ENCODE results near the gene PHF14. TPM values are rescaled to one million over a fixed set of nuclear protein-coding genes. Genes with fewer than 3 reads are reported as not detected.
"Not testable (repeated sequence)": the region's sequence is repeated elsewhere in the genome, so short reads cannot be mapped to it uniquely, and the experiment has no call there.

Gene PHF14
- 50.4 TPM for total RNA-seq (ENCODE audit: unreplicated experiment)
- long read RNA-seq, partial matches to known transcripts = 9 of 10 reads
- long read RNA-seq, other reads (novel, unspliced or antisense) = 1 of 10 reads

GRCh38 chr7:10973061-10973941 is at the start of gene PHF14:
TSS of gene PHF14 (plus strand) at chr7:10973872. CDS start at chr7:10974324, 452 bp downstream.
- Mint-ChIP-seq H3K27ac (ENCODE audit: unreplicated experiment) (peak within 1 kb of the TSS; percentile 93), H3K4me1 (ENCODE audit: unreplicated experiment) (peaks cover 15% of the 10 kb centered on the region), H3K27me3 (ENCODE audit: unreplicated experiment) (peaks cover 6% of the 10 kb centered on the region), H3K9me3 (ENCODE audit: unreplicated experiment) (no peaks in the 10 kb centered on the region), H3K36me3 (ENCODE audit: low read depth, unreplicated experiment) (peaks cover 4% of the 10 kb centered on the region), H3K4me3 (ENCODE audit: unreplicated experiment) (peak within 1 kb of the TSS; percentile 95)
- no peak for TF ChIP-seq CTCF (IDR thresholded peaks at IDR 0.05; ENCODE audit: unreplicated experiment)
- peak; percentile 97 for DNase-seq (ENCODE audit: low spot score)

GRCh38 chr7:10924370-10924769 is 49.3 kb upstream of the PHF14 start:
- no peak overlapping the region for H3K27ac Mint-ChIP-seq (ENCODE audit: unreplicated experiment)
- no peaks in the 10 kb centered on the region for H3K4me1 Mint-ChIP-seq (ENCODE audit: unreplicated experiment)
- no peaks in the 10 kb centered on the region for H3K36me3 Mint-ChIP-seq (ENCODE audit: low read depth, unreplicated experiment)
- H3K9me3 Mint-ChIP-seq (ENCODE audit: unreplicated experiment) = no peaks in the 10 kb centered on the region
- no peak overlapping the region for H3K4me3 Mint-ChIP-seq (ENCODE audit: unreplicated experiment)
- no peak for DNase-seq (ENCODE audit: low spot score)
- TF ChIP-seq CTCF (IDR thresholded peaks at IDR 0.05; ENCODE audit: unreplicated experiment) = no peak
- H3K27me3 Mint-ChIP-seq (ENCODE audit: unreplicated experiment) = peaks cover 3% of the 10 kb centered on the region

- not testable (repeated sequence) for H3K27ac Mint-ChIP-seq (ENCODE audit: unreplicated experiment); H3K36me3 Mint-ChIP-seq (ENCODE audit: low read depth, unreplicated experiment); H3K4me1 Mint-ChIP-seq (ENCODE audit: unreplicated experiment); H3K9me3 Mint-ChIP-seq (ENCODE audit: unreplicated experiment); DNase-seq (ENCODE audit: low spot score); H3K27me3 Mint-ChIP-seq (ENCODE audit: unreplicated experiment); H3K4me3 Mint-ChIP-seq (ENCODE audit: unreplicated experiment)
Observed at GRCh38 chr7:10928203-10928602, 45.5 kb upstream of the PHF14 start.

GRCh38 chr7:10930551-10930950 is 43.1 kb upstream of the PHF14 start:
- no peaks in the 10 kb centered on the region for H3K9me3 Mint-ChIP-seq (ENCODE audit: unreplicated experiment)
- no peak for DNase-seq (ENCODE audit: low spot score)
- peaks cover 12% of the 10 kb centered on the region for H3K36me3 Mint-ChIP-seq (ENCODE audit: low read depth, unreplicated experiment)
- no peak for TF ChIP-seq CTCF (IDR thresholded peaks at IDR 0.05; ENCODE audit: unreplicated experiment)
- H3K4me1 Mint-ChIP-seq (ENCODE audit: unreplicated experiment) = no peaks in the 10 kb centered on the region
- no peaks in the 10 kb centered on the region for H3K27me3 Mint-ChIP-seq (ENCODE audit: unreplicated experiment)
- no peak overlapping the region for H3K27ac Mint-ChIP-seq (ENCODE audit: unreplicated experiment)
- H3K4me3 Mint-ChIP-seq (ENCODE audit: unreplicated experiment) = no peak overlapping the region

- no peak for TF ChIP-seq CTCF (IDR thresholded peaks at IDR 0.05; ENCODE audit: unreplicated experiment)
- no peak overlapping the region for H3K4me3 Mint-ChIP-seq (ENCODE audit: unreplicated experiment)
- H3K27ac Mint-ChIP-seq (ENCODE audit: unreplicated experiment) = no peak overlapping the region
- H3K27me3 Mint-ChIP-seq (ENCODE audit: unreplicated experiment) = no peaks in the 10 kb centered on the region
- no peaks in the 10 kb centered on the region for H3K4me1 Mint-ChIP-seq (ENCODE audit: unreplicated experiment)
- H3K36me3 Mint-ChIP-seq (ENCODE audit: low read depth, unreplicated experiment) = peaks cover 18% of the 10 kb centered on the region
- H3K9me3 Mint-ChIP-seq (ENCODE audit: unreplicated experiment) = no peaks in the 10 kb centered on the region
- DNase-seq (ENCODE audit: low spot score) = no peak
Observed at GRCh38 chr7:10931161-10931560, 42.5 kb upstream of the PHF14 start.

Measured in endothelial cell (in vitro differentiated cells).